ENCODE results near the gene TRPC4AP. TPM values are rescaled to one million over a fixed set of nuclear protein-coding genes. Genes with fewer than 3 reads are reported as not detected.

Gene TRPC4AP
- polyA plus RNA-seq, 3 donors: 67.0 to 69.7 (median 68.9) TPM

Other genes starting within 250 kb of the TRPC4AP start
- gene GGT7, start 220.0 kb downstream of the TRPC4AP start, polyA plus RNA-seq (ENCODE audit: insufficient read length in 3 of 3): 10 to 100 TPM; 16.6 to 17.4 (median 17.3) TPM
- 10 to 100 TPM; 36.8 to 44.1 (median 40.0) TPM for gene ACSS2, start 216.2 kb downstream of the TRPC4AP start, polyA plus RNA-seq (ENCODE audit: insufficient read length in 3 of 3)
- 10 to 100 TPM; 54.3 to 61.2 (median 56.5) TPM for gene GSS, start 137.0 kb downstream of the TRPC4AP start, polyA plus RNA-seq (ENCODE audit: insufficient read length in 3 of 3)
- under 1 TPM; 0.65 to 0.90 (median 0.88) TPM for gene MYH7B, start 136.9 kb downstream of the TRPC4AP start, polyA plus RNA-seq (ENCODE audit: insufficient read length in 3 of 3)
- 10 to 100 TPM; 15.6 to 17.8 (median 17.1) TPM for gene EDEM2, start 54.5 kb upstream of the TRPC4AP start, polyA plus RNA-seq (ENCODE audit: insufficient read length in 3 of 3)
- gene PROCR, start 79.3 kb upstream of the TRPC4AP start, polyA plus RNA-seq (ENCODE audit: insufficient read length in 3 of 3): 1 to 10 TPM; 7.2 to 9.1 (median 8.8) TPM
- gene MMP24, start 133.9 kb upstream of the TRPC4AP start, polyA plus RNA-seq (ENCODE audit: insufficient read length in 3 of 3): 1 to 10 TPM; 1.6 to 1.9 (median 1.8) TPM
- 10 to 100 TPM; 22.7 to 38.8 (median 32.3) TPM for gene MMP24OS, start 185.3 kb upstream of the TRPC4AP start, polyA plus RNA-seq (ENCODE audit: insufficient read length in 3 of 3)
- gene EIF6, start 192.0 kb upstream of the TRPC4AP start, polyA plus RNA-seq (ENCODE audit: insufficient read length in 3 of 3): 100 to 1,000 TPM; 128 to 149 (median 148) TPM
- gene FAM83C, start 199.6 kb upstream of the TRPC4AP start, polyA plus RNA-seq (ENCODE audit: insufficient read length in 3 of 3): under 1 TPM in 2 of 3 donors, not detected in 1; 0.06 TPM

All from right renal cortex interstitium (tissue), 3 donors.